HepG2 (cell line): ENCODE results near the gene MAGEH1.

Source experiments
- CBFB ChIP-seq: sonication (generic); formaldehyde crosslinking; IDR thresholded peaks from 2 replicates; pipeline ENCODE4 v1.4.0; 2020; ENCODE audit warnings: missing genetic modification reagents
- CREB1 ChIP-seq, 2 experiments: fragments of 450-650 bp in 1 of 2; IDR thresholded peaks; 2 replicates each; pipeline ENCODE4 v1.6.1; 2016 to 2017; ENCODE audit warnings: control low read depth in 1 of 2, mild to moderate bottlenecking in 1 of 2, missing compliant biosample characterization in 1 of 2, missing genetic modification characterization in 1 of 2
- GLI4 ChIP-seq: sonication (generic); formaldehyde crosslinking; IDR thresholded peaks from 2 replicates; pipeline ENCODE4 v1.5.1; 2020; ENCODE audit warnings: missing genetic modification reagents, mild to moderate bottlenecking, moderate library complexity, borderline replicate concordance
- NFE2 ChIP-seq: sonication (generic); formaldehyde crosslinking; IDR thresholded peaks from 2 replicates; pipeline ENCODE4 v1.4.0; 2020; ENCODE audit warnings: missing genetic modification reagents
- POLR2A ChIP-seq, 2 experiments: IDR thresholded peaks; 2 replicates each; pipeline ENCODE4 v1.6.1; 2011; ENCODE audit warnings: low read depth in 2 of 2, low read length in 2 of 2, mild to moderate bottlenecking in 1 of 2, moderate library complexity in 1 of 2; ENCODE audit not compliant: insufficient read depth in 1 of 2
- POLR2AphosphoS5 ChIP-seq: IDR thresholded peaks from 2 replicates; pipeline ENCODE4 v1.6.1; 2012; ENCODE audit warnings: low read depth, low read length
- RNF2 ChIP-seq: fragments of 450-650 bp; conservative IDR thresholded peaks from 2 replicates; pipeline ENCODE4 v1.6.1; 2016; ENCODE audit warnings: low read depth
- ZMYM3 ChIP-seq: sonication (generic); formaldehyde crosslinking; IDR thresholded peaks from 2 replicates; pipeline ENCODE4 v1.5.1; 2020; ENCODE audit warnings: mild to moderate bottlenecking, missing genetic modification reagents
- ZNF317 ChIP-seq: sonication (generic); formaldehyde crosslinking; IDR thresholded peaks from 2 replicates; pipeline ENCODE4 v1.5.0; 2020; ENCODE audit warnings: mild to moderate bottlenecking, missing genetic modification reagents
- ZNF614 ChIP-seq: IDR thresholded peaks from 2 replicates; pipeline ENCODE4 v1.6.1; 2018; ENCODE audit warnings: missing biosample characterization, missing genetic modification reagents, inconsistent platforms, borderline replicate concordance
- TF ChIP-seq, protein P1 (sequence below): sonication (generic); formaldehyde crosslinking; conservative IDR thresholded peaks from 2 replicates; pipeline ENCODE4 v1.4.0; 2020; ENCODE audit warnings: missing genetic modification reagents
- TF ChIP-seq, protein P2 (sequence below): sonication (generic); formaldehyde crosslinking; IDR thresholded peaks from 2 replicates; pipeline ENCODE4 v1.5.0; 2020; ENCODE audit warnings: mild to moderate bottlenecking, missing genetic modification reagents, moderate library complexity
- TF ChIP-seq, protein P3 (sequence below): sonication (generic); formaldehyde crosslinking; IDR thresholded peaks from 2 replicates; pipeline ENCODE4 v1.5.0; 2020; ENCODE audit warnings: missing genetic modification reagents
- TF ChIP-seq, protein P4 (sequence below): sonication (generic); formaldehyde crosslinking; IDR thresholded peaks from 2 replicates; pipeline ENCODE4 v1.4.0; 2020; ENCODE audit warnings: missing genetic modification reagents, mild to moderate bottlenecking, borderline replicate concordance

DNA sequence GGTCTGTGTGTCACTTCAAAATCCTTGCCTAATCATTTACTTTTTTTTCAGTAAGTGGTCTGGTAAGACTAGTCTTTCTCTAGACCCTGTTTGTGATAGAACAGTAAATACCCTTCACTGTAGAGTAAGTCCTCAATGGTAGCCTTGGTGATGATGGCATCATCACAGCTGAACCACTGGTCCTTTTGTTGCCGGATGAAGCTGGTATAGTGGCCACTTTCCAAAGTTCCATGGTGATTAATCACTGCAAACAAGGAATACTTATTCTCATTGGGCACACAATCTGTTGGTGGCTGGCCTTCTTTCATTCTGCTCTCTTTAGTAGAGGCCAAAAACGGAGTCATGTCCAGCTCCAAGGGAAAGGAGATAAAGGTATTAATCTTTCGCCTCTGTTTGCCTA is 34.8 kb downstream of the MAGEH1 start:
- TF ChIP-seq, protein P1, sequence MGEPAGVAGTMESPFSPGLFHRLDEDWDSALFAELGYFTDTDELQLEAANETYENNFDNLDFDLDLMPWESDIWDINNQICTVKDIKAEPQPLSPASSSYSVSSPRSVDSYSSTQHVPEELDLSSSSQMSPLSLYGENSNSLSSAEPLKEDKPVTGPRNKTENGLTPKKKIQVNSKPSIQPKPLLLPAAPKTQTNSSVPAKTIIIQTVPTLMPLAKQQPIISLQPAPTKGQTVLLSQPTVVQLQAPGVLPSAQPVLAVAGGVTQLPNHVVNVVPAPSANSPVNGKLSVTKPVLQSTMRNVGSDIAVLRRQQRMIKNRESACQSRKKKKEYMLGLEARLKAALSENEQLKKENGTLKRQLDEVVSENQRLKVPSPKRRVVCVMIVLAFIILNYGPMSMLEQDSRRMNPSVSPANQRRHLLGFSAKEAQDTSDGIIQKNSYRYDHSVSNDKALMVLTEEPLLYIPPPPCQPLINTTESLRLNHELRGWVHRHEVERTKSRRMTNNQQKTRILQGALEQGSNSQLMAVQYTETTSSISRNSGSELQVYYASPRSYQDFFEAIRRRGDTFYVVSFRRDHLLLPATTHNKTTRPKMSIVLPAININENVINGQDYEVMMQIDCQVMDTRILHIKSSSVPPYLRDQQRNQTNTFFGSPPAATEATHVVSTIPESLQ (CRISPR knock-in tag), result no peak
- TF ChIP-seq, protein P2, sequence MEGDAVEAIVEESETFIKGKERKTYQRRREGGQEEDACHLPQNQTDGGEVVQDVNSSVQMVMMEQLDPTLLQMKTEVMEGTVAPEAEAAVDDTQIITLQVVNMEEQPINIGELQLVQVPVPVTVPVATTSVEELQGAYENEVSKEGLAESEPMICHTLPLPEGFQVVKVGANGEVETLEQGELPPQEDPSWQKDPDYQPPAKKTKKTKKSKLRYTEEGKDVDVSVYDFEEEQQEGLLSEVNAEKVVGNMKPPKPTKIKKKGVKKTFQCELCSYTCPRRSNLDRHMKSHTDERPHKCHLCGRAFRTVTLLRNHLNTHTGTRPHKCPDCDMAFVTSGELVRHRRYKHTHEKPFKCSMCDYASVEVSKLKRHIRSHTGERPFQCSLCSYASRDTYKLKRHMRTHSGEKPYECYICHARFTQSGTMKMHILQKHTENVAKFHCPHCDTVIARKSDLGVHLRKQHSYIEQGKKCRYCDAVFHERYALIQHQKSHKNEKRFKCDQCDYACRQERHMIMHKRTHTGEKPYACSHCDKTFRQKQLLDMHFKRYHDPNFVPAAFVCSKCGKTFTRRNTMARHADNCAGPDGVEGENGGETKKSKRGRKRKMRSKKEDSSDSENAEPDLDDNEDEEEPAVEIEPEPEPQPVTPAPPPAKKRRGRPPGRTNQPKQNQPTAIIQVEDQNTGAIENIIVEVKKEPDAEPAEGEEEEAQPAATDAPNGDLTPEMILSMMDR (CRISPR knock-in tag), result no peak
- TF ChIP-seq, protein P3, sequence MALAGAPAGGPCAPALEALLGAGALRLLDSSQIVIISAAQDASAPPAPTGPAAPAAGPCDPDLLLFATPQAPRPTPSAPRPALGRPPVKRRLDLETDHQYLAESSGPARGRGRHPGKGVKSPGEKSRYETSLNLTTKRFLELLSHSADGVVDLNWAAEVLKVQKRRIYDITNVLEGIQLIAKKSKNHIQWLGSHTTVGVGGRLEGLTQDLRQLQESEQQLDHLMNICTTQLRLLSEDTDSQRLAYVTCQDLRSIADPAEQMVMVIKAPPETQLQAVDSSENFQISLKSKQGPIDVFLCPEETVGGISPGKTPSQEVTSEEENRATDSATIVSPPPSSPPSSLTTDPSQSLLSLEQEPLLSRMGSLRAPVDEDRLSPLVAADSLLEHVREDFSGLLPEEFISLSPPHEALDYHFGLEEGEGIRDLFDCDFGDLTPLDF (CRISPR knock-in tag), result no peak
- TF ChIP-seq, protein P4, sequence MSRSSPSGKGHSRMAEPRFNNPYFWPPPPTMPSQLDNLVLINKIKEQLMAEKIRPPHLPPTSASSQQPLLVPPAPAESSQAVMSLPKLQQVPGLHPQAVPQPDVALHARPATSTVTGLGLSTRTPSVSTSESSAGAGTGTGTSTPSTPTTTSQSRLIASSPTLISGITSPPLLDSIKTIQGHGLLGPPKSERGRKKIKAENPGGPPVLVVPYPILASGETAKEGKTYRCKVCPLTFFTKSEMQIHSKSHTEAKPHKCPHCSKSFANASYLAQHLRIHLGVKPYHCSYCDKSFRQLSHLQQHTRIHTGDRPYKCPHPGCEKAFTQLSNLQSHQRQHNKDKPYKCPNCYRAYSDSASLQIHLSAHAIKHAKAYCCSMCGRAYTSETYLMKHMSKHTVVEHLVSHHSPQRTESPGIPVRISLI (CRISPR knock-in tag), result no peak
- TF ChIP-seq CREB1 (IDR thresholded peaks at IDR 0.05) (no peak), CREB1 (CRISPR knock-in tag; IDR thresholded peaks at IDR 0.05) (no peak), ZNF614 (CRISPR knock-in tag) (no peak), NFE2 (CRISPR knock-in tag) (no peak), POLR2AphosphoS5 (no peak), RNF2 (no peak), ZMYM3 (CRISPR knock-in tag) (no peak), POLR2A (IDR thresholded peaks at IDR 0.05; ENCODE audit: insufficient read depth in 1 of 2, low read depth in 2 of 2, low read length in 2 of 2) (no peak), ZNF317 (CRISPR knock-in tag) (no peak), GLI4 (CRISPR knock-in tag) (no peak), CBFB (CRISPR knock-in tag) (no peak)
